ENCODE data around the gene FXYD5.

DNA sequence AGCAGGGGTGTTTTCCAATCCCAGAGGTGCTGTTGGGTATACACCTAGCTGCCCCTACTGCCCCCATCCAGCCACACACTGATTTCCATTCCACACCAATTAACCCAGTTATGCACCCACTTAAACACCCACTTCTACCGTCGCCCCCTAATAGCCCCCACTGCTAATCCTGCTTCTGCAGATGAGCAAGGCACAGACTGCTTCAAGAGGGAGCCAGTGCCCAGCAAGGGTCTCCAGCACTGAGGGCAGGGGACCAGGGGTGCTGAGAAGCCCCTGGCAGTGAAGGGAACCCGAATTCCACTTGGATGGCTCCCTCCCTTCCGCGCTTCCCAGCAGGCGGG is 10.3 kb upstream of the FXYD5 start:
- TF ChIP-seq, protein P1, sequence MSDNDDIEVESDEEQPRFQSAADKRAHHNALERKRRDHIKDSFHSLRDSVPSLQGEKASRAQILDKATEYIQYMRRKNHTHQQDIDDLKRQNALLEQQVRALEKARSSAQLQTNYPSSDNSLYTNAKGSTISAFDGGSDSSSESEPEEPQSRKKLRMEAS (IDR thresholded peaks at IDR 0.05; ENCODE audit: insufficient read depth, insufficient read length) = no peak
- TF ChIP-seq POLR2A (IDR thresholded peaks at IDR 0.05; ENCODE audit: low read depth, low read length) (no peak), EZH2 (IDR thresholded peaks at IDR 0.05; ENCODE audit: borderline replicate concordance, low read depth, low read length, severe bottlenecking) (no peak), POLR2AphosphoS5 (IDR thresholded peaks at IDR 0.05; ENCODE audit: insufficient read depth, low read depth, low read length) (no peak), MYC (IDR thresholded peaks at IDR 0.05; ENCODE audit: low read depth, low read length) (no peak), GATA2 (IDR thresholded peaks at IDR 0.05; ENCODE audit: insufficient read depth, insufficient read length, low read depth, low read length) (no peak), JUN (IDR thresholded peaks at IDR 0.05; ENCODE audit: borderline replicate concordance, insufficient read depth, insufficient read length, low read depth) (no peak)
- TF ChIP-seq, protein P2, sequence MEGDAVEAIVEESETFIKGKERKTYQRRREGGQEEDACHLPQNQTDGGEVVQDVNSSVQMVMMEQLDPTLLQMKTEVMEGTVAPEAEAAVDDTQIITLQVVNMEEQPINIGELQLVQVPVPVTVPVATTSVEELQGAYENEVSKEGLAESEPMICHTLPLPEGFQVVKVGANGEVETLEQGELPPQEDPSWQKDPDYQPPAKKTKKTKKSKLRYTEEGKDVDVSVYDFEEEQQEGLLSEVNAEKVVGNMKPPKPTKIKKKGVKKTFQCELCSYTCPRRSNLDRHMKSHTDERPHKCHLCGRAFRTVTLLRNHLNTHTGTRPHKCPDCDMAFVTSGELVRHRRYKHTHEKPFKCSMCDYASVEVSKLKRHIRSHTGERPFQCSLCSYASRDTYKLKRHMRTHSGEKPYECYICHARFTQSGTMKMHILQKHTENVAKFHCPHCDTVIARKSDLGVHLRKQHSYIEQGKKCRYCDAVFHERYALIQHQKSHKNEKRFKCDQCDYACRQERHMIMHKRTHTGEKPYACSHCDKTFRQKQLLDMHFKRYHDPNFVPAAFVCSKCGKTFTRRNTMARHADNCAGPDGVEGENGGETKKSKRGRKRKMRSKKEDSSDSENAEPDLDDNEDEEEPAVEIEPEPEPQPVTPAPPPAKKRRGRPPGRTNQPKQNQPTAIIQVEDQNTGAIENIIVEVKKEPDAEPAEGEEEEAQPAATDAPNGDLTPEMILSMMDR (IDR thresholded peaks at IDR 0.05; ENCODE audit: extremely low read depth in 1 of 2, insufficient read depth in 1 of 2, low read depth in 1 of 2, low read length in 2 of 2) = no peak

Measured in endothelial cell of umbilical vein (primary cell).